Gastroesophageal sphincter (tissue), 3 donors: Measurements from ENCODE around the gene PRKAR1B.

Experiments used
- CTCF ChIP-seq, 4 experiments: fragments of 200-600 bp in 2 of 4; fragments of 450-650 bp in 2 of 4; sonication (generic) in 1 of 4; IDR thresholded peaks; one replicate each; pipeline ENCODE4 v1.5.1; 2017 to 2019; ENCODE audit warnings: antibody characterized with exemption in 4 of 4, mild to moderate bottlenecking in 2 of 4, moderate library complexity in 2 of 4
- POLR2A ChIP-seq, 2 donors: fragments of 450-650 bp; IDR thresholded peaks; one replicate each; pipeline ENCODE4 v1.6.1; 2017; ENCODE audit warnings: antibody characterized with exemption in 2 of 2, mild to moderate bottlenecking in 2 of 2, moderate library complexity in 1 of 2
- POLR2AphosphoS5 ChIP-seq: sonication (generic); formaldehyde crosslinking; IDR thresholded peaks from one replicate; pipeline ENCODE4 v1.6.1; 2017; ENCODE audit warnings: antibody characterized with exemption

GRCh38 chr7:582081-582835 lies 144.8 kb downstream of the PRKAR1B start:
- TF ChIP-seq CTCF (IDR thresholded peaks at IDR 0.05) (no peak), POLR2A (IDR thresholded peaks at IDR 0.05) (no peak), POLR2AphosphoS5 (no peak)
